ENCODE measurements around the gene HSD17B12. TPM values are rescaled to one million over a fixed set of nuclear protein-coding genes. Genes with fewer than 3 reads are reported as not detected.

Gene HSD17B12
- polyA plus RNA-seq, 1 donor (not counting 4 experiments of a cell fraction or from before 2014, with no cell fraction given), result 105 TPM

DNA sequence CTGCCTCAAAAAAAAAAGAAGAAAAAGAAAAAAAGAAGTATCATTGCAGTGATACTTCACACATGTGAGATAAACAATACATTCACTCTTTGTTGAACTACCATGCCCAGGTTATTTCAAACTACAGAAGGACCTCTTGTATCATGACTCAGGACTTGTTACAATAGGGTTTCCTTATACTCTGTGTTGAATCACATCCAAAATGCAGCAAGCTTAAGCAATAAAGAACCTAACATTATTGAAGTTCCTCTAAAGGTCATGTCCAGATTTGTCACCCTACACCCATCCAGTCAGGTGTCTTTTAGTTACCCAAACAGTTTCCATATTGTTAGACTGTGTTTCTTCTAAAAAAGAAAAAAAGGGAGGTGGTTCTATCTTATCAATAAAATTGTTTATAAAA, 173.2 kb downstream of the HSD17B12 start:
- FAIRE-seq (no peak), DNase-seq (ENCODE audit: low read depth, low spot score) (no peak)
- Histone ChIP-seq H3K36me3 (ENCODE audit: control insufficient read depth in 2 of 2, extremely low read depth in 1 of 2, insufficient read depth in 2 of 2, low read length in 2 of 2) (peaks cover 0 to 6% of the 10 kb centered on the region in 2 experiments), H3K27me3 (ENCODE audit: control insufficient read depth, extremely low read depth, insufficient read depth, low read length) (no peaks in the 10 kb centered on the region), H3K4me1 (ENCODE audit: control insufficient read depth, extremely low read depth, insufficient read depth, low read length) (no peaks in the 10 kb centered on the region), H4K20me1 (ENCODE audit: control insufficient read depth, extremely low read depth, insufficient read depth, low read length) (no peaks in the 10 kb centered on the region), H3K4me3 (ENCODE audit: control insufficient read depth in 2 of 3, extremely low read depth in 1 of 3, insufficient read depth in 2 of 3, low read depth in 1 of 3, low read length in 3 of 3) (no peak overlapping the region), H3K9me3 (ENCODE audit: control insufficient read depth, low read depth, low read length) (no peaks in the 10 kb centered on the region), H3K4me2 (ENCODE audit: control insufficient read depth, extremely low read depth, insufficient read depth, low read depth, low read length) (no peak overlapping the region), H2AFZ (ENCODE audit: control insufficient read depth, low read length) (no peak overlapping the region), H3K79me2 (ENCODE audit: control insufficient read depth, insufficient read depth, low read length) (no peaks in the 10 kb centered on the region), H3K9me1 (ENCODE audit: control insufficient read depth, extremely low read depth, insufficient read depth, low read length) (no peaks in the 10 kb centered on the region), H3K27ac (ENCODE audit: control insufficient read depth, insufficient read depth, low read length) (no peak overlapping the region), H3K9ac (ENCODE audit: control insufficient read depth, extremely low read depth, insufficient read depth, low read length) (no peak overlapping the region)
- TF ChIP-seq, protein P1, sequence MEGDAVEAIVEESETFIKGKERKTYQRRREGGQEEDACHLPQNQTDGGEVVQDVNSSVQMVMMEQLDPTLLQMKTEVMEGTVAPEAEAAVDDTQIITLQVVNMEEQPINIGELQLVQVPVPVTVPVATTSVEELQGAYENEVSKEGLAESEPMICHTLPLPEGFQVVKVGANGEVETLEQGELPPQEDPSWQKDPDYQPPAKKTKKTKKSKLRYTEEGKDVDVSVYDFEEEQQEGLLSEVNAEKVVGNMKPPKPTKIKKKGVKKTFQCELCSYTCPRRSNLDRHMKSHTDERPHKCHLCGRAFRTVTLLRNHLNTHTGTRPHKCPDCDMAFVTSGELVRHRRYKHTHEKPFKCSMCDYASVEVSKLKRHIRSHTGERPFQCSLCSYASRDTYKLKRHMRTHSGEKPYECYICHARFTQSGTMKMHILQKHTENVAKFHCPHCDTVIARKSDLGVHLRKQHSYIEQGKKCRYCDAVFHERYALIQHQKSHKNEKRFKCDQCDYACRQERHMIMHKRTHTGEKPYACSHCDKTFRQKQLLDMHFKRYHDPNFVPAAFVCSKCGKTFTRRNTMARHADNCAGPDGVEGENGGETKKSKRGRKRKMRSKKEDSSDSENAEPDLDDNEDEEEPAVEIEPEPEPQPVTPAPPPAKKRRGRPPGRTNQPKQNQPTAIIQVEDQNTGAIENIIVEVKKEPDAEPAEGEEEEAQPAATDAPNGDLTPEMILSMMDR (optimal IDR thresholded peaks at IDR 0.05 in 1 of 3, IDR thresholded peaks at IDR 0.05 in 1 of 3, conservative IDR thresholded peaks at IDR 0.05 in 1 of 3; ENCODE audit: extremely low read depth in 1 of 3, insufficient read depth in 2 of 3, low read length in 3 of 3), result no peak
- no peak for TF ChIP-seq EZH2 (IDR thresholded peaks at IDR 0.05; ENCODE audit: low read length)
- dilution Hi-C loops (cut with MboI; ENCODE audit: extremely low pct_ligation_motif_present, low sequenced_read_pairs), result no loop called here

DNA sequence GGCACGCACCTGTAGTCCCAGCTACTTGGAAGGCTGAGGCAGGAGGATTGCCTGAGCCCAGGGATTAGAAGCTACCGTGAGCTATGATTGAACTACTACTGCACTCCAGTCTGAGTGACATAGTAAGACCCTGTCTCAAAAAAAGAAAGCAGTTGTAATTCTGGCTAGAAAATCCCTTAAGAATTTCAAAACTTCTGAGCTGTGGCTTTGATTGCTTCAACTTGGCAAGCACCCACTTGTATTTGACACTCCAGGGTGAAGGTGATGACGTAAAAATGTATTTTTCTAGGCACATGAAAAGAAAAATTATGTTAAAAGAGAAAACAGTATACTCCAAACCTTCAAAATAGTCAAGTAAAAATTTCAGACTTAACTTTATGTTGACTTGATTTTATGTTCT, 176.5 kb downstream of the HSD17B12 start:
- H3K27ac ChIP-seq (ENCODE audit: control insufficient read depth, insufficient read depth, low read length), result no peak overlapping the region
- DNase-seq (ENCODE audit: low read depth, low spot score) (no peak), FAIRE-seq (no peak)
- H2AFZ ChIP-seq (ENCODE audit: control insufficient read depth, low read length), result no peak overlapping the region
- H3K4me1 ChIP-seq (ENCODE audit: control insufficient read depth, extremely low read depth, insufficient read depth, low read length), result no peaks in the 10 kb centered on the region
- no peak overlapping the region for H3K4me2 ChIP-seq (ENCODE audit: control insufficient read depth, extremely low read depth, insufficient read depth, low read depth, low read length)
- no peaks in the 10 kb centered on the region for H4K20me1 ChIP-seq (ENCODE audit: control insufficient read depth, extremely low read depth, insufficient read depth, low read length)
- peaks cover 0 to 6% of the 10 kb centered on the region in 2 experiments for H3K36me3 ChIP-seq (ENCODE audit: control insufficient read depth in 2 of 2, extremely low read depth in 1 of 2, insufficient read depth in 2 of 2, low read length in 2 of 2)
- dilution Hi-C loops (cut with MboI; ENCODE audit: extremely low pct_ligation_motif_present, low sequenced_read_pairs), result no loop called here
- no peaks in the 10 kb centered on the region for H3K27me3 ChIP-seq (ENCODE audit: control insufficient read depth, extremely low read depth, insufficient read depth, low read length)
- no peak overlapping the region for H3K4me3 ChIP-seq (ENCODE audit: control insufficient read depth in 2 of 3, extremely low read depth in 1 of 3, insufficient read depth in 2 of 3, low read depth in 1 of 3, low read length in 3 of 3)
- H3K9me1 ChIP-seq (ENCODE audit: control insufficient read depth, extremely low read depth, insufficient read depth, low read length), result no peaks in the 10 kb centered on the region
- no peaks in the 10 kb centered on the region for H3K9me3 ChIP-seq (ENCODE audit: control insufficient read depth, low read depth, low read length)
- no peaks in the 10 kb centered on the region for H3K79me2 ChIP-seq (ENCODE audit: control insufficient read depth, insufficient read depth, low read length)
- TF ChIP-seq EZH2 (IDR thresholded peaks at IDR 0.05; ENCODE audit: low read length), result no peak
- TF ChIP-seq, protein P1 (optimal IDR thresholded peaks at IDR 0.05 in 1 of 3, IDR thresholded peaks at IDR 0.05 in 1 of 3, conservative IDR thresholded peaks at IDR 0.05 in 1 of 3; ENCODE audit: extremely low read depth in 1 of 3, insufficient read depth in 2 of 3, low read length in 3 of 3), result no peak
- H3K9ac ChIP-seq (ENCODE audit: control insufficient read depth, extremely low read depth, insufficient read depth, low read length), result no peak overlapping the region

All from keratinocyte (primary cell).